GM19043 (cell line): ENCODE data around the gene PSMC3IP.
"Not testable (repeated sequence)": the region's sequence is repeated elsewhere in the genome, so short reads cannot be mapped to it uniquely, and the experiment has no call there.

Experiments used
- ATAC-seq: cut with Tn5 transposase; IDR thresholded peaks from one replicate; pipeline ENCODE4 v1.9.1; 2021; ENCODE audit warnings: low read depth; ENCODE audit not compliant: unreplicated experiment

Gene PSMC3IP

DNA sequence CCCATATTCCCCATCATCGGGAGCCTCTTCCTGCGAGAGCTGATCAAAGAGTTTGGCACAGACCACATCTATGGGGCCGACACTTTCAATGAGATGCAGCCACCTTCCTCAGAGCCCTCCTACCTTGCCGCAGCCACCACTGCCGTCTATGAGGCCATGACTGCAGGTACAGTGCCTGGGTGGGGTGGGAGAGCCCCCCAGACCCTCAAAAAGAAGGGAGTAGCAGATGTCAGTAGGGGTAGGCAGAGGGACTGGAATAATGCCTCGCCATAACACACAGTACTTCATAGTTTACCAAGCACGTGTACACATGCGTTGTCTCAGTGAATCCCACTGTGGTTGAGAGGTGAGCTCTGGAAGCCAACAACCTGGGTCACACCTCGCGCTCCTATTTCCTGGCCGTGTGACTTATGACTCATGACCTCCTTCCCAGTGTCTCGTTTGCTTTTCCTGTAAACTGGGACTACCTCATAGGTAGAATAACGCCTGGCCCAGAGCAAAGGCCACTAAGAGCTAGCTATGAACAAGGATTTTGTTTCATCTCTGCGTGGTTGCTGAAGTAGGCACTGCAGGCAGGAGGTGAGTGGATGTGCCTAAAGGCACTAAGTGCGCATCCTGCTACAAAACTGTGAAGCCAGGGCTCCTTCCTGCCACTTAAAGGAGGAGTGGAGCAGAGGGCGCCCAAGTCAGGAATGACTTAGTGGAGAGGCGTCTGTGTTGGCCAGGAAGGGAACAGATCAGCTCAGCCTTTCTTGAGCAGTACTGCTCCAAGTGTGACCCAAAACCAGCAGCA, 36.3 kb downstream of the PSMC3IP start:
- no peak for ATAC-seq

DNA sequence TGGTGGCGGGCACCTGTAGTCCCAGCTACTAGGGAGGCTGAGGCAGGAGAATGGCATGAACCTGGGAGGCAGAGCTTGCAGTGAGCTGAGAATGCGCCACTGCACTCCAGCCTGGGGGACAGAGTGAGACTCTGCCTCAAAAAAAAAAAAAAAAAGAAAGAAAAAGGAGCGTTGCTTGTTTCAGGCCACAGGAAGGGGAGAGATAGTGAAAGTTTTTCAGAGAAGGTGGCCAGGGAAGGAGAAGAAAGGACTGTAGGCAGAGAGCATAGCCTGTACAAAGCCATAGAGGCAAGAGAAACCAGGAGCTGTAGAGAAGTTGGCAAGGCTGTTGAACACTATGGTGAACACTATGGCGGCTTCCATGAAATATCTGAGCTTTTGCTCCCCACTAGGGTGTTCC, 37.0 kb downstream of the PSMC3IP start:
- ATAC-seq: not testable (repeated sequence)

DNA sequence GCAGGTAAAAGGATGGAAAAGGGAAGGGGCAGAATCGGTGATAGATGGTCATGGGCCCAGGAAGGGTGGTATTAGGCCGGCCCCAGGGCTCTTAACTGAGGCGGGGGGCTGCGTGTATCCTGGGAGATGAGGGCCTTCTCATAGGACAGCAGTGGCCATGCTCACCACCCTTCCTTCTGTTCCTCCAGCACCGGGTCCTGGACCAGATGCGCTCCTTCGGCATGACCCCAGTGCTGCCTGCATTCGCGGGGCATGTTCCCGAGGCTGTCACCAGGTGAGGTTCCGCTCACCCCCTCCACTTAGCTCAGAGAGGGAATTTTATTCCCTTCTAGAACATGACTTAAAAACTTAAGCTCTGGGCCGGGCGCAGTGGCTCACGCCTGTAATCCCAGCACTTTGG, 39.0 kb downstream of the PSMC3IP start:
- no peak for ATAC-seq

DNA sequence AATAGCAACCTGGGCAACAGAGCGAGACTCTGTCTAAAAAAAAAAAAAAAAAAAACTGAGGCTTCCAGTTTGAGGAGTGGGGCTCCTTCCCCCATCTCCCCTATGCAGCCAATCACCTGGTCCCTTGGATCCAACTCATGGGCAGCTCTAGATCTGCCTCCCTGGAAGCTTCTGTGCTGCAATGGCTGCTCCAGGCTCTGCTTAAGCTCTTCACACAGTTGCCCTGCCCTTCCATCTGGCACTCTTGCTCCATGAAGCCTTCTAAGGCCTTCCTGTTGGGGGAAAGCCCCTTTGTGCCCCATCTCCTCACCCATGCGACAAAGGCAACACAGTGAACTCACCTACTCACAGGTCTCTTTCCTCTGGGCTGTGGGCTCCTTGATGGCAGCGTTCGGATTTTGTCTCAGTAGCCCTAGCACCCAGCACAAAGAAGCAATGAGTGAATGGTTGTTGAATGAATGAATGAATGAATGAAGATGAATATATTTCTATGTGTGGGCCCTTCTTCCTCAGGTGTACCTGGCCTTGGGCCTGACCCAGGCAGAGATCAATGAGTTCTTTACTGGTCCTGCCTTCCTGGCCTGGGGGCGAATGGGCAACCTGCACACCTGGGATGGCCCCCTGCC, 39.6 kb downstream of the PSMC3IP start:
- ATAC-seq: no peak

DNA sequence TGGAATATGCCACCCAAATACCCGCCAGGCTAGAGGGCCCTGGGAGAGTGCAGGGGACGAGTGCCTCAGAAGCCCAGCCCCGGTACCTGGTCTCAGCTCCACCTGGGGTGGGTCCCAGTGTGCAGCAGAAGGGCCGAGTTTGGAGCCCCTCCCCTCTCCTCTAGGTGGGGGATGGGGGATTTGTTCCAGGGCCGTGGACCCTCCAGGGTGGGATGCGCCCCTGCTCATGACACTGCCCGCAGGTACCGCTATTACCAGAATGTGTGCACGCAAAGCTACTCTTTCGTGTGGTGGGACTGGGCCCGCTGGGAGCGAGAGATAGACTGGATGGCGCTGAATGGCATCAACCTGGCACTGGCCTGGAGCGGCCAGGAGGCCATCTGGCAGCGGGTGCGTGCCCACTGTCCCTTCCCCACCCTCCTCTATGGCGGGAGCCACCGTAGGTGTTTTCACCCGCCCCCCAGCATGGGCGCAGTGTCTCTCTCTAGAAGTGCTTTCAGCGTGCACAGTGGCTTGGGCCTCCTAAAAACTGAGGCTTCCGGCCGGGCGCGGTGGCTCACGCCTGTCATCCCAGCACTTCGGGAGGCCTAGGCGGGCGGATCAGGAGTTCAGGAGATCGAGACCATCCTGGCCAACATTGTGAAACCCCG, 40.2 kb downstream of the PSMC3IP start:
- no peak for ATAC-seq

DNA sequence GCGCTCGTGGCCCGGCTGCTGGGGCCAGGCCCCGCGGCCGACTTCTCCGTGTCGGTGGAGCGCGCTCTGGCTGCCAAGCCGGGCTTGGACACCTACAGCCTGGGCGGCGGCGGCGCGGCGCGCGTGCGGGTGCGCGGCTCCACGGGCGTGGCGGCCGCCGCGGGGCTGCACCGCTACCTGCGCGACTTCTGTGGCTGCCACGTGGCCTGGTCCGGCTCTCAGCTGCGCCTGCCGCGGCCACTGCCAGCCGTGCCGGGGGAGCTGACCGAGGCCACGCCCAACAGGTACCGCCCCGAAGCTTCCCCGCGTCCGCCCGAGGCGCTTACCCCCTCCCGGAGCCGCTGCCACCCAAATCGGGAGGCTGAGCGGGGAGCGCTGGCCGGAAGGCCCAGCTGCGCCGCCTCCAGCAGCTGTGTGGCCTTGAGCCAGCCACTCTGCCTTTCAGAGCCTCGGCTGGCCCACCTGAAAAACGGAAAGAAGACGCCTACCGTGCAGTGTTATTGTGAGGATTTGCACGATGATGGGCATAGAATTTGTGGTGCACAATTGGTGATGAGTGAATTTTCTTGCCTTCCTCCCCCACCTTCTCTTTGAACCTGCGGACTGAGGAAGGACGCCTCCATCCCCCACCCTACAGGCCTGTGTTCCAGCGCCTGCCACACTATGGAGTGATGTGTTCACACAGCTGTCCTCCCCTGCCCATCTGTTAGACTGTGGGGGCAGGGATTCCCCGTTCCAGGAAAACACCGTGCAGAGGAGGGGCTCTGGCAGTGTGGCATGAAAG, 41.0 kb downstream of the PSMC3IP start:
- ATAC-seq: peak; percentile 49

DNA sequence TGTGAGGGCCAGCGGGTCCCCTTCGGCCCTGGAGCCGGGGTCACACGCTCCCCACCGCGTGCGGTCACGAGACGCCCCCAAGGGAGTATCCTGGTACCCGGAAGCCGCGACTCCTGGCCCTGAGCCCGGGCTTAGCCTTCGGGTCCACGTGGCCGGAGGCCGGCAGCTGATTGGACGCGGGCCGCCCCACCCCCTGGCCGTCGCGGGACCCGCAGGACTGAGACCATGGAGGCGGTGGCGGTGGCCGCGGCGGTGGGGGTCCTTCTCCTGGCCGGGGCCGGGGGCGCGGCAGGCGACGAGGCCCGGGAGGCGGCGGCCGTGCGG, 41.5 kb downstream of the PSMC3IP start, which contains the start of gene NAGLU:
Gene NAGLU (plus strand): TSS at position 194 of the 324 bp plus-strand sequence. CDS start 32 bp downstream, at position 226.
- ATAC-seq: peak; percentile 76

DNA sequence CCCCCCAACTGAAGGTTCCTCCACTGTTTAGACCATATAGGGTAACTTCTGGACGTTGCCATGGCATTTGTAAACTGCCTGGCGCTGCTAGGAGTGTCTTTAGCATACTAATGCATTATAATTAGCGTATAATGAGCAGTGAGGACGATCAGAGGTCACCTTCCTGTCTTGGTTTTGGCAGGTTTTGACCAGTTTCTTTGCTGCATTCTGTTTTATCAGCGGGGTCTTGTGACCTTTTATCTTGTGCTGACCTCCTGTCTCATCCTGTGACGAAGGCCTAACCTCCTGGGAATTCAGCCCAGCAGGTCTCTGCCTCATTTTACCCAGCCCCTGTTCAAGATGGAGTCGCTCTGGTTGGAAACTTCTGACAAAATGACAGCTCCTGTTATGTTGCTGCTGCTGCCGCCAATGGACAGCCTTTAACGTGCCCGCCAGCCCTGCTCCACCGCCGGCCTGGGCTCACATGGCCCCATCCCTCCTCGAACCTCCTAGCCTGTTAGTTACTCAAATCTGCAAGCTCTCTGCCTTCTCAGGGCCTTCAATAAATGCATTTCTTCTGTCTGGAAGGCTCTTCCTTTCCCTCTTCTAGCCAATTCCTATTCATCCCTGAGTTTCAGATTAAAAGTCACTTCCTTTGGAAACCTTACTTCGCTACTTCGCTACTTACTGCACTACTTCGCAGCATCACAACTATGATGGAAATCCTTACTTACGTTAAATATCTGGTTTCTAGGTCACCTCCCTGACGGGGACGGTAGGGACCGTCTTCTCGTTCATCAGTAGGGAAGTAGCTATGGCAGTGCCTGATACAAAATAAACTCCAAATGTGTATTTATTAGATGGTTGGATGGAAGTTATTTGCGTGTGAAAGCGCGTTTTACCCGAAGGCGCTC, 42.1 kb downstream of the PSMC3IP start:
- ATAC-seq: no peak

DNA sequence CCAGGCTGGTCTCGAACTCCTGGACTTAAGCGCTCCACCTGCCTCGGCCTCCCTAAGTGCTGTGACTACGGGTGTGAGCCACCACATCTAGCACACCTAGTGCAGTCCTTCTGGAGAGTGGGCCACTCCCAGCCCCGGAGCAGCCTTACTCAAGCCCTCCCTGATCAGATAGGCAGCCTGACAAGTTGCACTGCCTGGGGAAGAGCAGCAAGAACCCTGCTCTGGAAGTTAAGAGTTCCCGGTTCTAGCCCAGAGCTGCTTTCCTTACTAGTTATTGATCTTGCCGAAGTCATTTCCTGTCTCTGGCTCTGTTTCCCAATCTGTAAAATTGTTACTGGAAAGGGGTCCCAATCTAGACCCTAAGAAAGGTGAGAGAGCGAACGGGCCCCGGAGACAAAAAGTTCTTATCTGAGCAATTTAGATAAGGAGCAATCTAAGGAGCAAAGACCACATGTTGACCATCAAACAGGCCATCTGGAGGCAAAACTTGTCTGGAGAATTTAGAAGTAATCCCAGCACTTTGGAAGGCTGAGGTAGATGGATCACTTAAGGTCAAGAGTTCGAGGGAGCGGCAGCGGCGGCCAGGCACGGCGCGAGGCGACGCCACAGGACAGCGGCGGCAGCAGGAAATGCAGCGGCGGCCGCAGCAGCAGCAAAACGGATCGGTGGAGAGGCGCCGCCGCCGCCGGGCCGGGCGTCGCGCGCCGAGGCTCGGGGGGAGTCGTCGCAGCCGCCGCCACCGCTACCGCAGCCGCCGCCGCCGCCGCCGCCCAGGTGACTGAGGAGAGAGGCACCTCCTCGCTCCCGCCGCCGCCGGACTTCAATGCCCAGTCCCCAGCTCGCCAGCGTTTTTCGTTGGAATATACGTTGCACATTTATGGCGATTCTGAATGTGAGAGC, 45.8 kb downstream of the PSMC3IP start:
- ATAC-seq: no peak

DNA sequence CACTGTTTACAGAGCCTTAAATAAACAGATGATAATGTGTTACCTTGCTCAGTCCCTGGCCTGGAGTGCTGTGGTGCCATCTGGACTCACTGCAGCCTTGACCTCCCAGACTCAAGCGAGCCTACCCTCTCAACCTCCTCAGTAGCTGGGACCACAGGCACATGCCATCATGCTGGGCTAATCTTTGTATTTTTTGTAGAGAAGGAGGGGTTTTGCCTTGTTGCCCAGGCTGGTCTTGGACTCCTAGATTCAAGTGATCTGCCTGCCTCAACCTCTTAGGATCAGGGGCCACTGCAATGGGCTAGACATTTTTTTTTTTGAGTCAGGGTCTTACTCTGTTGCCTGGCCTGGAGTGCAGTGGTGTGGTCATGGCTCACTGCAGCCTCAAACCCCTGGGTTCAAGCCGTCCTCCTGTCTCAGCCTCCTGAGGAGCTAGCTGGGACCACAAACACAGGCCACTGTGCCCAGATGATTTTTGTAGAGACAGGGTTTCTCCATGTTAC, 46.5 kb downstream of the PSMC3IP start:
- ATAC-seq: no peak

DNA sequence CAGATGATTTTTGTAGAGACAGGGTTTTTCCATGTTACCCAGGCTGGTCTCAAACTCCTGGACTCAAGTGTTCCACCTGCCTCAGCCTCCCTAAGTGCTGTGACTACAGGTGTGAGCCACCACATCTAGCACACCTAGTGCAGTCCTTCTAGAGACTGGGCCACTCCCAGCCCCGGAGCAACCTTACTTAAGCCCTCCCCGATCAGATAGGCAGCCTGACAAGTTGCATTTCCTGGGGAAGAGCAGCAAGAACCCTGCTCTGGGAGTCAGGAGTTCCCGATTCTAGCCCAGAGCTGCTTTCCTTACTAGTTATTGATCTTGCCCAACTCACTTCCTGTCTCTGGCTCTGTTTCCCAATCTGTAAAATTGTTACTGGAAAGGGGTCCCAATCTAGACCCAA, 48.5 kb downstream of the PSMC3IP start:
- ATAC-seq: no peak

DNA sequence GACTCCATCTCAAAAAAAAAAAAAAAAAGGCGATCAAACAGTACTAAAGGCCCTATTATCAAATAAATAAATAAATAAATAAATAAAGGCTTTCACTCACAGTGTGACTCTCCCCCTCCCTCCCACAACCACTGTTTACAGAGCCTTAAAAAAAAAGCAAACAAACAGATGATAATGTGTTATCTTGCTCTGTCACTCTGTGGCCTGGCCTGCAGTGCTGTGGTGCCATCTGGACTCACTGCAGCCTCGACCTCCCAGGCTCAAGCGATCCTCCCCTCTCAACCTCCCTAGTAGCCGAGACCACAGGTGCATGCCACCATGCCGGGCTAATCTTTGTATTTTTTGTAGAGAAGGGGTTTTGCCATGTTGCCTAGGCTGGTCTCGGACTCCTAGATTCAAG, 49.6 kb downstream of the PSMC3IP start:
- ATAC-seq: no peak

DNA sequence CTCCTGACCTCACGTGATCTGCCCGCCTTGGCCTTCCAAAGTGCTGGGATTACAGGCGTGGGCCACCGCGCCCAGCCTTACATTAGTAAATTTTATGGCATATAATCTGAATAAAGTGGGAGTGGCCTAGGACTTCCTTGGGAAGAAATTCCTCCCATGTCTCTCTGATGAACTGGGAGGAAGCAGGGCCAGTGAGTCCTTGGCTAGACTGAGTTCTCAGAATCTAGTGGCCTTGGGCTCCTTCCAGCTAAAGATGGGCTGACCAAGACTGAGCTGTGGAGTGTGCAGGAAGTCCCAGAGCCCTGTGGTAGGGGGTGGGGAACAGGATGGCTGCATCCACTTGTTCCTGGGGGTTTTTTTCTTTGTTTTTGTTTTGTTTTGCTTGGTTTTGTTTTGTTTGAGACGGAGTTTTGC, 51.5 kb downstream of the PSMC3IP start:
- ATAC-seq: no peak

DNA sequence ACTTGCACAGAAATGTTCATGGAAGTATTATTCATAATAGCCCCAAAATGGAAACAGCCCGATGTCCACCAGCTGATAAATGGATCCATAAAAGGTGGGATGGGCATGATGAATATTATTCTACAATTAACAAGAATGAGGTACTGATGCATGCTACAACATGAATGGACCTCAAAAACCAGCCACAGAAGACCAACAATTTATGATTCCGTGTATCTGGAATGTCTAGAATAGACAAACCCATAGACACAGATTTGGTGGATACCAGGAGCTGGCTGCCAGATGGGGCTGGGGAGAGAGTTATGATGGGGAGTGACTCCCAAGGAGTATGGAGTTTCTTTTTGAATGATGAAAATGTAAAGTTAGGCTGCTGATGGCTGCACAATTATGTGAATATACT, 52.3 kb downstream of the PSMC3IP start:
- no peak for ATAC-seq

DNA sequence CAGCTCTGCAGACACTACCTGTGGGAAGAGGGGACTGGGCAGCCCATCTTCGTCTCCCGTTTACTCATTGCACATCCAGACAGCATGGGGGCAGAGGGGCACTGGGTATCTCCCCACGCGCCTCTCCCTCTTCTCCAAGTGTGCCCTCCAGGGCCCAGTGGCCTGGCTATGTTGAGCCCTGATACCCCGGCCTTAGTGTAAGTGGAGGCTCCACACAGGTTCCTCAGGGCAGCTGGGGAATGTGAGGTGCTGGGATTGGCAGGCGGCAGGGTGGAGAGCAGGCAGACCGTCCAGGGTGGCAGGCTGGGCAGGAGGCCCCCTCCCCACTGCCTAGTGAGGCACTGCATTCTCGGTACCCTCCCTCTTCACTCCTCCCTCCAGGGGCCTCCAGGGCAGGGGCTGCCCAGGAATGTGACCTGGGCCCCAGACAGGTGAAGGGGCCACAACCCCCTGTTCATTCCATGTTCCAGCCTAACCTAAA, 54.7 kb downstream of the PSMC3IP start:
- ATAC-seq: no peak
